Measurements from ENCODE around the gene MAP2K1.

DNA sequence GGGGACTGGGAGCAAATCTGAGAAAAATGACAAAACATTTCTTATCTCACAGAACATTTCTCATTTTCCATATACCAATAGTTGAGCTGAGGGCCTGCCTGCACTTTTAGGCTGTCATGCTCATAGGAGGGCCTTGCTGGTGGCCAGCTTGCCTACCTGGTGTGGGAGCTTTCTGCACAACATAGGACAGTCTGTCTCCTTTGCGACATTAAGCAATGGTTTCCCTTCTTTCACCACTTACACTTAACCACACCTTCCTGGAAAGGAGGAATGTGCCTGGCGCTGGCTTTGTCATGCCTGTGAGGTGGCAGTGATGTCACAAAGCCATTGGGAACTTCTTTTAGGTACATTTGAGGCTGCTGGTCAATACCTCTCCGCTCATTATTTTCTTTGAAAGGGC lies 105.1 kb downstream of the MAP2K1 start:
- TF ChIP-seq, protein P1, sequence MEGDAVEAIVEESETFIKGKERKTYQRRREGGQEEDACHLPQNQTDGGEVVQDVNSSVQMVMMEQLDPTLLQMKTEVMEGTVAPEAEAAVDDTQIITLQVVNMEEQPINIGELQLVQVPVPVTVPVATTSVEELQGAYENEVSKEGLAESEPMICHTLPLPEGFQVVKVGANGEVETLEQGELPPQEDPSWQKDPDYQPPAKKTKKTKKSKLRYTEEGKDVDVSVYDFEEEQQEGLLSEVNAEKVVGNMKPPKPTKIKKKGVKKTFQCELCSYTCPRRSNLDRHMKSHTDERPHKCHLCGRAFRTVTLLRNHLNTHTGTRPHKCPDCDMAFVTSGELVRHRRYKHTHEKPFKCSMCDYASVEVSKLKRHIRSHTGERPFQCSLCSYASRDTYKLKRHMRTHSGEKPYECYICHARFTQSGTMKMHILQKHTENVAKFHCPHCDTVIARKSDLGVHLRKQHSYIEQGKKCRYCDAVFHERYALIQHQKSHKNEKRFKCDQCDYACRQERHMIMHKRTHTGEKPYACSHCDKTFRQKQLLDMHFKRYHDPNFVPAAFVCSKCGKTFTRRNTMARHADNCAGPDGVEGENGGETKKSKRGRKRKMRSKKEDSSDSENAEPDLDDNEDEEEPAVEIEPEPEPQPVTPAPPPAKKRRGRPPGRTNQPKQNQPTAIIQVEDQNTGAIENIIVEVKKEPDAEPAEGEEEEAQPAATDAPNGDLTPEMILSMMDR (IDR thresholded peaks at IDR 0.05), result no peak
- no peak for TF ChIP-seq POLR2A (IDR thresholded peaks at IDR 0.05)
